Measurements from ENCODE around the gene ZNF444. TPM values are rescaled to one million over a fixed set of nuclear protein-coding genes. Genes with fewer than 3 reads are reported as not detected.

The ZNF444 gene
- polyA plus RNA-seq, 10 donors = 12.1 to 19.4 (median 15.5) TPM

- DNase-seq = peak; percentile 79 to 86 (median 86)
These were observed 20.5 kb upstream of the ZNF444 start for GRCh38 chr19:56120371-56121179.

GRCh38 chr19:56121180-56122167 lies 19.6 kb upstream of the ZNF444 start, which contains the start of gene ZNF787:
TSS of gene ZNF787 (minus strand) at chr19:56121295. CDS start at chr19:56103217, 18,078 bp downstream.
- peak; percentile 98 to 99 (median 99) for DNase-seq

- peak in 1 of 3 donors; percentile 35 for DNase-seq
These were observed 17.7 kb upstream of the ZNF444 start for GRCh38 chr19:56123266-56123891.

GRCh38 chr19:56124578-56124977 lies 16.5 kb upstream of the ZNF444 start:
- DNase-seq = no peak

- peak; percentile 79 to 81 (median 79) for DNase-seq
These were observed 15.1 kb upstream of the ZNF444 start for GRCh38 chr19:56125806-56126590.

GRCh38 chr19:56126983-56127780 lies 13.9 kb upstream of the ZNF444 start:
- peak in 1 of 3 donors; percentile 6 for DNase-seq

GRCh38 chr19:56130006-56130405 lies 11.1 kb upstream of the ZNF444 start:
- DNase-seq = no peak

GRCh38 chr19:56131651-56132050 lies 9.4 kb upstream of the ZNF444 start:
- no peak for DNase-seq

GRCh38 chr19:56132316-56132822 lies 8.7 kb upstream of the ZNF444 start:
- peak in 1 of 3 donors; percentile 50 for DNase-seq

GRCh38 chr19:56133858-56134653 lies 7.0 kb upstream of the ZNF444 start:
- DNase-seq = no peak

- no peak for DNase-seq
These were observed 6.5 kb upstream of the ZNF444 start for GRCh38 chr19:56134654-56134921.

GRCh38 chr19:56136362-56136761 lies 4.7 kb upstream of the ZNF444 start:
- no peak for DNase-seq

GRCh38 chr19:56137405-56137804 lies 3.7 kb upstream of the ZNF444 start:
- DNase-seq = no peak

- DNase-seq = no peak
These were observed 3.0 kb upstream of the ZNF444 start for GRCh38 chr19:56138069-56138468.

- no peak for DNase-seq
These were observed 1.1 kb upstream of the ZNF444 start for GRCh38 chr19:56139847-56140582.

- peak in 1 of 3 donors; percentile 55 for DNase-seq
These were observed 418 bp downstream of the ZNF444 start for GRCh38 chr19:56141417-56141993.

GRCh38 chr19:56142087-56142787 lies 1.1 kb downstream of the ZNF444 start:
- no peak for DNase-seq
